Measurements from ENCODE around the gene RAD54L2. TPM values are rescaled to one million over a fixed set of nuclear protein-coding genes. Genes with fewer than 3 reads are reported as not detected.
"Not testable (repeated sequence)": the region's sequence is repeated elsewhere in the genome, so short reads cannot be mapped to it uniquely, and the experiment has no call there.

RAD54L2 gene
- total RNA-seq, 1 experiment from 2014 or later = 23.6 TPM

- DNase-seq = no peak
- Mint-ChIP-seq H3K4me1 (ENCODE audit: low read depth, unreplicated experiment) (no peaks in the 10 kb centered on the region), H3K9me3 (ENCODE audit: low read depth, unreplicated experiment) (no peaks in the 10 kb centered on the region), H3K27ac (ENCODE audit: unreplicated experiment) (no peak overlapping the region), H3K27me3 (ENCODE audit: unreplicated experiment) (peaks cover 13% of the 10 kb centered on the region), H3K36me3 (ENCODE audit: insufficient read depth, unreplicated experiment) (no peaks in the 10 kb centered on the region), H3K4me3 (ENCODE audit: low read depth, unreplicated experiment) (no peak overlapping the region)
- BruUV-seq (replicated peaks) = no TSS peak
- no peak for TF ChIP-seq CTCF (IDR thresholded peaks at IDR 0.05; ENCODE audit: unreplicated experiment)
- CTCF ChIA-PET = no interaction called here
- intact Hi-C loops (cut with micrococcal nuclease; ENCODE audit: unreplicated experiment) = no loop called here
These were observed 16.1 kb upstream of the RAD54L2 start for GRCh38 chr3:51522273-51522962.

DNA sequence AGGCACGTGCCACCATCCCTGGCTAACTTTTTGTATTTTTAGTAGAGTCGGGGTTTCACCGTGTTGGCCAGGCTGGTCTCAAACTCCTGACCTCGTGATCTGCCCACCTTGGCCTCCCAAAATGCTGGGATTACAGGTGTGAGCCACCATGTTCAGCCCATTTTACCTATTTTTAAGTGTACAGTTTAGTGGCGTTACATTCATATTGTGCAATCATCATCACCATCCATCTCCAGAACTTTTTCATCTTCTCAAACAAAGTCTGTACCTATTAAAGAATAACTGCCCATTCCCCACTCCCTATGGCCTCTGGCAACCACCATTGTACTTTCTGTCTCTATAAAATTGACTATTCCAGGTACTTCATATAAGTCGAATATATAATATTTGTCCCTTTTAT is 13.6 kb upstream of the RAD54L2 start:
- H3K4me1 Mint-ChIP-seq (ENCODE audit: low read depth, unreplicated experiment); CTCF ChIA-PET; H3K4me3 Mint-ChIP-seq (ENCODE audit: low read depth, unreplicated experiment); H3K27me3 Mint-ChIP-seq (ENCODE audit: unreplicated experiment); H3K9me3 Mint-ChIP-seq (ENCODE audit: low read depth, unreplicated experiment); intact Hi-C loops (cut with micrococcal nuclease; ENCODE audit: unreplicated experiment); BruUV-seq (replicated peaks); H3K27ac Mint-ChIP-seq (ENCODE audit: unreplicated experiment); H3K36me3 Mint-ChIP-seq (ENCODE audit: insufficient read depth, unreplicated experiment); DNase-seq: not testable (repeated sequence)

GRCh38 chr3:51530485-51530884 is 8.0 kb upstream of the RAD54L2 start:
- CTCF ChIA-PET = no interaction called here
- Mint-ChIP-seq H3K9me3 (ENCODE audit: low read depth, unreplicated experiment) (no peaks in the 10 kb centered on the region), H3K4me3 (ENCODE audit: low read depth, unreplicated experiment) (no peak overlapping the region), H3K4me1 (ENCODE audit: low read depth, unreplicated experiment) (no peaks in the 10 kb centered on the region), H3K36me3 (ENCODE audit: insufficient read depth, unreplicated experiment) (no peaks in the 10 kb centered on the region), H3K27ac (ENCODE audit: unreplicated experiment) (no peak overlapping the region), H3K27me3 (ENCODE audit: unreplicated experiment) (peaks cover 48% of the 10 kb centered on the region)
- TF ChIP-seq CTCF (IDR thresholded peaks at IDR 0.05; ENCODE audit: unreplicated experiment) = no peak
- intact Hi-C loops (cut with micrococcal nuclease; ENCODE audit: unreplicated experiment) = no loop called here
- BruUV-seq (replicated peaks) = no TSS peak
- no peak for DNase-seq

DNA sequence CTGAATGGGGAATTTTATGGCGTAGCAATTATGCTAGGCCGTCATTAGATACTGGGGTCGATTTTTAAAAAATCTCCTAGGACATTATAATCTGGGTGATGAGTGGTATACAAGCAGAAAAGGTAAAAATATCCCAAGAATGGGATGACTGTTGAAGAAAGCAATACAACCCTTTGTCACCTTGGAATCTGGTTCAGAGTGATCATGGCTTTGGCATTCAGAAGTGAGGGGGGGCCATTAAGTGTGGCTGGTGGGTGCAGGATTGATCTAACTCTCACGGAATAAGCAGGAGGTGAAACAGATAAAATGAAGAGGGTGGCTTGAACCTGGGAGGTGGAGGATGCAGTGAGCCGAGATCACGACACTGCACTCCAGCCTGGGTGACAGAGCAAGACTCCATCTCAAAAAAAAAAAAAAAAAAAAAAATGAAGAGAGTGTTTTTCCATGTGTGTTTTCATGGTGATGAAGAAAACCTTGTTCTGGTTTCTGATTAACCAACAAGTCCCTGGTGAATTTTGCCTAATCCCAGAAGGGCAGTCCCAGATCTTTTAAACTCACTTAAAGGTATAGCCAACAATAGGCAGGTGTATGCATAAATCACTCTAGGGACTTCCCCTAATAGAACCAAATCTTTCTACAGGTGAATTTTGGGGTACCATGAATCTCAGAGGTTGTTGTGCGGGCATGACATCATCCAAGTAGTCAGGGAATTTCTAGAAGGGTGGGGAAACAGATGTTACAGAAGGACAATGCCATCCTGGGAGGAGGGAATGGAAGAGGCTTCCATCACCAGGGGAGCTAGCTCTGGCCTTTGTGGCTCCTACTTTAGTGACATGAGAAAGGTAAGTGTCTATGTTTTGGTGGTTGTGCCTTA is 3.1 kb upstream of the RAD54L2 start:
- Mint-ChIP-seq H3K9me3 (ENCODE audit: low read depth, unreplicated experiment) (no peaks in the 10 kb centered on the region), H3K4me3 (ENCODE audit: low read depth, unreplicated experiment) (no peak overlapping the region), H3K27ac (ENCODE audit: unreplicated experiment) (no peak overlapping the region), H3K4me1 (ENCODE audit: low read depth, unreplicated experiment) (peaks cover 14% of the 10 kb centered on the region), H3K27me3 (ENCODE audit: unreplicated experiment) (peaks cover 39% of the 10 kb centered on the region), H3K36me3 (ENCODE audit: insufficient read depth, unreplicated experiment) (peaks cover 23% of the 10 kb centered on the region)
- DNase-seq = no peak
- TF ChIP-seq CTCF (IDR thresholded peaks at IDR 0.05; ENCODE audit: unreplicated experiment) = no peak
- no TSS peak for BruUV-seq (replicated peaks)
- intact Hi-C loops (cut with micrococcal nuclease; ENCODE audit: unreplicated experiment) = no loop called here
- CTCF ChIA-PET = interaction anchor here (1.2 kb wide), 1 partner anchor 36 kb away, joined by 3 read pairs; the partner anchor contains the start of gene DCAF1

- peaks cover 16% of the 10 kb centered on the region for H3K4me1 Mint-ChIP-seq (ENCODE audit: low read depth, unreplicated experiment)
- BruUV-seq (replicated peaks); DNase-seq; H3K9me3 Mint-ChIP-seq (ENCODE audit: low read depth, unreplicated experiment); intact Hi-C loops (cut with micrococcal nuclease; ENCODE audit: unreplicated experiment): not testable (repeated sequence)
- H3K4me3 Mint-ChIP-seq (ENCODE audit: low read depth, unreplicated experiment) = peak overlapping the region; percentile 79
- peaks cover 16% of the 10 kb centered on the region for H3K27me3 Mint-ChIP-seq (ENCODE audit: unreplicated experiment)
- peaks cover 27% of the 10 kb centered on the region for H3K36me3 Mint-ChIP-seq (ENCODE audit: insufficient read depth, unreplicated experiment)
- H3K27ac Mint-ChIP-seq (ENCODE audit: unreplicated experiment) = peak overlapping the region; percentile 27
- CTCF ChIA-PET = interaction anchor here (0.6 to 1.5 kb wide), 2 partner anchors 10 to 36 kb away, joined by 4 to 5 read pairs; no protein-coding TSS in a partner anchor
These were observed 888 bp upstream of the RAD54L2 start for GRCh38 chr3:51537631-51538030.

All from Calu3 (cell line).